HFFc6 (cell line): ENCODE measurements around the gene LMNTD2. TPM values are rescaled to one million over a fixed set of nuclear protein-coding genes. Genes with fewer than 3 reads are reported as not detected.

Experiments used
- DNase-seq: peaks from one replicate; pipeline ENCODE4 v3.0.0-alpha.2; 2018
- H3K27ac Mint-ChIP-seq: 2 replicates; pipeline ENCODE4 v1.8.0; 2020; ENCODE audit warnings: mild to moderate bottlenecking, mixed read lengths
- H3K27me3 Mint-ChIP-seq: 2 replicates; pipeline ENCODE4 v1.8.0; 2021; ENCODE audit warnings: mild to moderate bottlenecking, moderate library complexity, mixed read lengths; ENCODE audit not compliant: insufficient read depth
- H3K36me3 Mint-ChIP-seq: 2 replicates; pipeline ENCODE4 v1.8.0; 2021; ENCODE audit warnings: low read depth, mixed read lengths
- H3K4me1 Mint-ChIP-seq: 2 replicates; pipeline ENCODE4 v1.8.0; 2020; ENCODE audit warnings: low read depth, mixed read lengths
- H3K4me3 Mint-ChIP-seq: 2 replicates; pipeline ENCODE4 v1.8.0; 2020; ENCODE audit warnings: mild to moderate bottlenecking, moderate library complexity, mixed read lengths
- H3K9me3 Mint-ChIP-seq: 2 replicates; pipeline ENCODE4 v1.8.0; 2020; ENCODE audit warnings: mild to moderate bottlenecking, mixed read lengths
- CTCF ChIP-seq: fragments of 200-600 bp; sonication (generic); IDR thresholded peaks from 2 replicates; pipeline ENCODE4 v1.5.0; 2021; ENCODE audit warnings: antibody characterized with exemption, mild to moderate bottlenecking
- total RNA-seq, 6 experiments: library from RNA; stranded (reverse); fragmentation: NEBNext Ultra II Directional; extraction: Animal tissue kit (Norgen Biotek cat#: 25700); gene quantifications; 2 replicates in 1 of 6; 3 replicates in 5 of 6; pipeline ENCODE4 v1.2.3, GENCODE V29; 2021

Gene LMNTD2
- total RNA-seq, 6 experiments from 2014 or later: 0.37 to 2.3 (median 0.97) TPM

GRCh38 chr11:568306-569157 is 8.0 kb upstream of the LMNTD2 start:
- Mint-ChIP-seq H3K27me3 (no peaks in the 10 kb centered on the region), H3K4me1 (no peaks in the 10 kb centered on the region), H3K9me3 (no peaks in the 10 kb centered on the region), H3K36me3 (no peaks in the 10 kb centered on the region), H3K4me3 (peak overlapping the region; percentile 77), H3K27ac (peak overlapping the region; percentile 49; the same call in 1 of the 2 replicates)
- peak; percentile 84 for DNase-seq
- TF ChIP-seq CTCF: no peak

GRCh38 chr11:567629-568292 is 7.2 kb upstream of the LMNTD2 start:
- Mint-ChIP-seq H3K4me3 (peak overlapping the region; percentile 88), H3K27ac (no peak overlapping the region), H3K36me3 (no peaks in the 10 kb centered on the region), H3K9me3 (no peaks in the 10 kb centered on the region), H3K27me3 (no peaks in the 10 kb centered on the region), H3K4me1 (no peaks in the 10 kb centered on the region)
- DNase-seq: no peak
- no peak for TF ChIP-seq CTCF

- TF ChIP-seq CTCF: no peak
- Mint-ChIP-seq H3K4me1 (no peaks in the 10 kb centered on the region), H3K4me3 (peak overlapping the region; percentile 88), H3K27me3 (no peaks in the 10 kb centered on the region), H3K27ac (no peak overlapping the region), H3K36me3 (no peaks in the 10 kb centered on the region), H3K9me3 (no peaks in the 10 kb centered on the region)
- DNase-seq: no peak
Measured at GRCh38 chr11:567011-567628, 6.6 kb upstream of the LMNTD2 start.

- no peaks in the 10 kb centered on the region for H3K27me3 Mint-ChIP-seq
- no peaks in the 10 kb centered on the region for H3K36me3 Mint-ChIP-seq
- no peak overlapping the region for H3K4me3 Mint-ChIP-seq
- peak; percentile 27 for DNase-seq
- no peaks in the 10 kb centered on the region for H3K9me3 Mint-ChIP-seq
- no peak overlapping the region for H3K27ac Mint-ChIP-seq
- TF ChIP-seq CTCF: 0 out of 2 replicates have a peak, but pooled peaks have one; percentile 25
- H3K4me1 Mint-ChIP-seq: no peaks in the 10 kb centered on the region
Measured at GRCh38 chr11:565921-566509, 5.5 kb upstream of the LMNTD2 start.

GRCh38 chr11:563812-564578 is 3.5 kb upstream of the LMNTD2 start:
- H3K4me3 Mint-ChIP-seq: no peak overlapping the region
- no peak for DNase-seq
- peaks cover 2% of the 10 kb centered on the region; the same call in 1 of the 2 replicates for H3K27me3 Mint-ChIP-seq
- no peaks in the 10 kb centered on the region for H3K9me3 Mint-ChIP-seq
- no peaks in the 10 kb centered on the region for H3K36me3 Mint-ChIP-seq
- TF ChIP-seq CTCF: no peak
- no peak overlapping the region for H3K27ac Mint-ChIP-seq
- no peaks in the 10 kb centered on the region for H3K4me1 Mint-ChIP-seq
